Cerebellar cortex (tissue), 1 donor: ENCODE measurements around the gene AGAP1.

ENCODE experiments used
- DNase-seq: peaks from one replicate; pipeline ENCODE4 v3.0.0-alpha.2; 2015; ENCODE audit warnings: low spot score

The AGAP1 gene

DNA sequence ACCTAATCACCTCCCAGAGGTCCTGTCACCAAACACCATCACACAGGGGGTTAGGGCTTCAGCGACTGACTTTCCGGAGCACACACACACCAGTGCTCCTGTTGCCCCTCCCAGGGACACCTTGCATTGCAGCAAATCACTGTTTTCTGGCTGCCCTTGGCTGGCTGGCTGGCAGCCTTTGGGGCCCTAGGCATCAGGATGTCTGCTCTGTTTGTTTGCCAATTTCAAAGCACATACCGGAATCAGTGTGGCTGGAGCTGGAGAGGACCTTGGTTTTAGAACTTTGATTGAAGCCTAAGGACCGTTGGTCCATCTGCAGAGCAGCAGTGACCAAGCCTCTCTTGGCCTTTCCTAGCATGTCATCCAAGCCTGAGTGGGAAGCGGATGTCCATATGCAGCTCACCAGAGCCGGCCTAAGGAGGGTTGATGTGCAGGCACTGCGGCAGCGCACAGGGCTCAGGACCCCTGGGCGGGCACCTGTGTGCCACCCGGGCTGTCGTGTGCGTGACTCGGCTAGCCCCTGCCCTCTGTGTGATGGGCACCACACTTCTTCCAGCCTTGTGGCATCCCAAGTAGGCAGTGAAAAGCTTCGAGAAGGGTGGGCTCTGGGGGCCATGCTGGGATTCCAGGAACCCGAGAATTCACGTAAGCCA is 612.2 kb downstream of the AGAP1 start:
- no peak for DNase-seq

- no peak for DNase-seq
Measured at GRCh38 chr2:236106761-236107160, 612.9 kb downstream of the AGAP1 start.

DNA sequence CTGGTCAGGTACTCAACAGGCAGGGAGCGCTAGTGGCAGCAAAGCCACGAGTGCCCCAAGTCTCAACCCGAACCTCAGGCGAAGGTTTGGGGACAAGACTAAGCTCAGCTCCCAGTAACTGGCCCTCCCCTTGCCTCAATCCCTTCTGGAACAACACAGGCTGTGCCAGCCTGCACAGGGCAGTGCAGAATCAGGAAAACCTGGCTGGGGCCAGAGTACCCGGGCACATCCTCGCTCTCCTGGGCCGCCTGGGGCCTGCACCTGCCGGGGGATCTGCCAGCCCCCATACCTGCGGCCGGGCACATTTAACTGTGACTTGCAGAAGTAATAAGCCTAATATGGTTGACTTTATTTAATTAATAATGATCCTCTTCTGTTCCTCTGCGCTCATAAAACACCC is 613.7 kb downstream of the AGAP1 start:
- no peak for DNase-seq

DNA sequence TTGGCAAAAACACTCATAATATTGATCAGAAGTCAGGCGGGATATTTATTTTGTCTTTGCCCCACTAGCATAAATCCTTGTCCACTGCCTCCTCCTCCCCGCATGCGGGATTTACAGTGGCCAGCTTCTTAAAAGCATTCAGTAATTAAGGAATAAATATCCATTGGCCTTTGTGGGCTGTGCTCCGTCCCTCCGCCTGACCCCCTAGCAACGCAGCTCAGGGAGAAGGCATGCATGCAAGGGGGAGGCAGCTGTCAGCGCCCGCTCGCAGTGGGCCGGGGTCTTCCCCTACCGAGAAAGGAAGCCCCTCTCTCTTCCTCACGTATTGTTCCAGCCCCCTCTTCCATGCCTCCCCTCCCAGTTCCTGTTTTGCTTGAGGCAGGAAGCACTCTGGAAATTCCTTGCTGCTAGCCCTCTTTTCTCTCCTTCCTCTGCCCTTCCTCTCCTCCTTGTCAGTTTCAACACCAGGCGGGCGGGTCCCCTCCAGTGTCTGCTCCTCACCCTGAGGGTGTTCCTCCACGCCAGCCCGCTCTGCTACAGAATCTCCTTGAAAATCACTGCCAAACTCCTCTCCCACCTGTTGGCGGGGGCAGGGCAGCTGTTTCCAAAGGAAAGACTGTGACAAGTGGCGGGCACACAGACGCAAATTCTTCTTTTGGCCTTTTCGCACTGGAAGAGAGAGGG is 614.2 kb downstream of the AGAP1 start:
- DNase-seq = no peak

GRCh38 chr2:236109061-236109460 is 615.2 kb downstream of the AGAP1 start:
- DNase-seq = no peak

GRCh38 chr2:236109473-236109872 is 615.6 kb downstream of the AGAP1 start:
- DNase-seq = no peak

DNA sequence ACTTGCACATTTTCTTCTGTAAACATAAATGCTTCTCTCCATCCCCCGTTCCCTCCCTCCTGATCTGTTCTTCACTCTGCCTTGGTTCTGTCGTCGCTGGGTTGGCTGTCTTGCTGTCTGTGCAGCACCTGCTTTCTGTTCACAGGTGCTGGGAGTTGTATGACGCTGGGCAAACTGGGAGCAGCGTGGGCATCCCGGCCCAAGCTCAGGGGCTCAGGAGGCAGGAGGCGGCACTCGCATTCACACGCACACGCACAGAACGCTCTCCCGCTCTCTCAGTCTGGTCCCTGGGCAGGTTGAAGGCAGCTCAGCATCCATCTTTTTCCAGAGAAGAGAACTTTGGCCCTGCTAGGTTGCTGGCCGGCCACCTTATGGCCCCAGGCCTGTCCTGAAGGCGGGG is 618.6 kb downstream of the AGAP1 start:
- DNase-seq = no peak

DNA sequence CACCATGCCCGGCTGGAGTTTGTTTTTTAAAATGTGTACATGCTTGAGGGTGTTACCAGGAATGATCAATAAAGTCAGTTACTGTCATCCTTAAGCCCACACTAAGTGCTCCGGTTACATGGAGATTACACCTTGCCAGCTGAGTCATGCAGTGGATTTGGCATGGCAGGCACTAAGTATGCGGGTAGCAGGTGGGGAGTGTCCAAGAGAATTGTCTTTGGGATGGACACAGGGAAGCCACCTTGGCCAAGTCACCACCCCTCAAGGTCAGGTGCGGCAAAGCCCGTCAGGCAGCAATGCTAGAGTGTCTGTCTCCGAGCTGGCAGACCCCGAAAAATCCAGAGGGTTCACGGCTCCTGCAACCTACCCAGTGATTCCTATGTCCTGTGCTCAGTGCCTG is 619.6 kb downstream of the AGAP1 start:
- DNase-seq = no peak

- DNase-seq = no peak
Measured at GRCh38 chr2:236113948-236114347, 620.1 kb downstream of the AGAP1 start.

- DNase-seq = no peak
Measured at GRCh38 chr2:236114959-236115358, 621.1 kb downstream of the AGAP1 start.

DNA sequence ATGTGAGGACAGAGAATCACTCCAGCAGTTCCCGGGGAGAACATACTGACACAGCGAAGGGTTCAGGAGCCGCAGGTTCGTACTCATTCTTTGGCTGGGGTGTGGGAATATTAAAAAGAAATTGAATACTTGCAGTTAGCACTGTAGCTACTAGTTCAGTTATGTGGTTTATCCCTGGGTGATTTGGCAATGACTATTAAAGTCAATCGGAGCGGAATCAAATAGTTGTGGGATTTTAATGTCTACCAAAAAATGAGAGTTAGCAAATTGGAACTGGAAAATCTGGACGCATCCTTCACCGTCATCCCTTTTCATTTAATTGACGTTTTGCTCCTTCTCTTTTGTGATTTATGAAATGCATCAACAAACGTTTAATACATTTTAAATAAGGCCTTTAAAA is 623.6 kb downstream of the AGAP1 start:
- no peak for DNase-seq

GRCh38 chr2:236117861-236118269 is 624.0 kb downstream of the AGAP1 start:
- no peak for DNase-seq

DNA sequence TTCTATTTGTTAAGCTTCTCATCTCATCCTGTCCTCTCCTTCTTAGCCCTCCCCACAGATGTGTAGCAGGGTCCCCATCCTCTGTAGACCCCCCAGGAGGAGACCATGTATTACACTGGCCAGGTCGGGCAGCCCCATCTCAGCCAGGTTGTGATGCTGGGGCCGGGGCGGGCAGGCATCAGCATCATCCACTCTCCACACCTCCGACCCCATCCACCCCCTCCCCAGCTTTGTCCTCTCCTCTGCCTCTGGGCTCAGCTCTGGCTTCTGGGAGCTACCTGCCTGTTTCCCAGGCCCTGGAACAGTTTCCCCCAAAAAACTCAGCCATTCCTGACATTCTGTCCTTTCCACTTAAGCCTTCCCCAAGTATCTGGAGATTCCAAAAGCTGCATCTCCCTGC is 625.2 kb downstream of the AGAP1 start:
- no peak for DNase-seq

DNA sequence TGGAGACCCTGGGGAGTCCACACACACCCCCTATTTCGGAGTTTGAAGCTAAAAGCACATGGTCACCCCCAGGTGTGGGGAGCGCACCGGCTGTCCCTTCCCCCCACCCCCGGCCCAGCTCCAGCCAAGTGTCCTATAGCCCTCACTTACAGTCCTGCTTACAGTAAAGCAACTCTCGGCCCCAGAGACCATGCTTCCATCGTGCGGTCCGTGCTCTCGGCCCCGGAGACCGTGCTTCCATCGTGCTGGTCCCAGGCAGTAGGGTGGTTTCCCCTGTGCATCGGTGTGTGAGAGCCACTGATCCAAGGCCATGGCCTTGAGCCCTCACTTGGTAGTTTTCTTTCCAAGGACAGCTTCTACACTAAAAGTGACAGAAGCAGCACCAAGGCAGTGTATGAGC is 625.6 kb downstream of the AGAP1 start:
- no peak for DNase-seq

DNA sequence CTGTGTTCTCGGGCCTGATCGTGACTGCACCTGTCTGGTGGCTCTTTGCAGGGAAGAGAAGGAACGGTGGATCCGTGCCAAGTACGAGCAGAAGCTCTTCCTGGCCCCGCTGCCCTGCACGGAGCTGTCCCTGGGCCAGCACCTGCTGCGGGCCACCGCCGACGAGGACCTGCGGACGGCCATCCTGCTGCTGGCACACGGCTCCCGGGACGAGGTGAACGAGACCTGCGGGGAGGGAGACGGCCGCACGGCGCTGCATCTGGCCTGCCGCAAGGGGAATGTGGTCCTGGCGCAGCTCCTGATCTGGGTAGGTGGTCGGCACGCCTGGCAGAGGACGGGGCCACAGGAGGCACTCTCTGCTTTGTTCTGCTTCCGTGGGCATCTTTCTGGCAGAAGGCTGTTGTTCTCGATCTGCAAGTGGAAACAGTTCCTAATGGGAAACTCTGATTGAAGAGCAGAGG is 626.3 kb downstream of the AGAP1 start:
- peak; percentile 87 for DNase-seq

GRCh38 chr2:236120829-236121228 is 627.0 kb downstream of the AGAP1 start:
- no peak for DNase-seq

DNA sequence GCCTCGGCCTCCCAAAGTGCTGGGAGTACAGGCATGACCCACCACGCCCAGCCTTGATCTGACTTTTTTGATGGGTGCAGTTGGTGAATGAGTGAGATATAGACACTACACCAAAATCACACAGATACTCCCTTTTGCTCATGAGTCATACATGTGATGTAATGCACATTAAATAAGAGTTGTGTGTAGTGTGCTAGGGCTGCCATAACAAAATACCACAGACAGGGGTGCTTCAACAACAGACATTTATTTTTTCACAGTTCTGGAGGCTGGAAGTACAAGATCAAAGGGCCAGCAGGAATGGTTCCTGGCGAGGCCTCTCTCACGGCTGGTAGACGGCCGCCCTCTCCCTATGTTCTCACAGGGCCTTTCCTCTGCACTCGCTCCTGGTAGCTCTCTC is 627.7 kb downstream of the AGAP1 start:
- DNase-seq = no peak

GRCh38 chr2:236122236-236122635 is 628.4 kb downstream of the AGAP1 start:
- no peak for DNase-seq

GRCh38 chr2:236123716-236124115 is 629.9 kb downstream of the AGAP1 start:
- no peak for DNase-seq

GRCh38 chr2:236124182-236124893 is 630.5 kb downstream of the AGAP1 start:
- no peak for DNase-seq

GRCh38 chr2:236125541-236125940 is 631.7 kb downstream of the AGAP1 start:
- DNase-seq = no peak

DNA sequence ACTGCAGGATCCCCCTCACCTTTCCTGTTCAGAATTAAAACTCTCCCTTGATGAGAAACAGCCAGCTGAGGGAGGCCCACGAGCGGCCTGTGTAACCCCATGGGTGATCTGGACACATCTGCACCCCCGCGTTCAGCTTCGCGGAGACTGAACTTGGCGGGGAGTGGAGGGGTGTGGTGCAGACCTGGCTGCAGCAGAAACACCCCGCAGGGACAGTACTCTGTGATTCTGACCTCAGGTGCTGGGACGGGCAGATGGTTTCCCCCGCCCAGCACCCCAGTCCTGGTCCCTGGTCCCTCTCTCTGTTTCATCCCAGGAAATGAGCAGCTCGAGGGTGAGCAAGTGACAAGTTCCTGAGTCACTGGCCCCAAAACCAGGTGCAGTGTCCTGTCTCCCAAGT is 633.2 kb downstream of the AGAP1 start:
- DNase-seq = no peak

GRCh38 chr2:236128321-236128720 is 634.5 kb downstream of the AGAP1 start:
- no peak for DNase-seq
